Measurements from ENCODE around the gene ADAMTS2. TPM values are rescaled to one million over a fixed set of nuclear protein-coding genes. Genes with fewer than 3 reads are reported as not detected.

The ADAMTS2 gene
- total RNA-seq, 1 experiment from 2014 or later = not detected

DNA sequence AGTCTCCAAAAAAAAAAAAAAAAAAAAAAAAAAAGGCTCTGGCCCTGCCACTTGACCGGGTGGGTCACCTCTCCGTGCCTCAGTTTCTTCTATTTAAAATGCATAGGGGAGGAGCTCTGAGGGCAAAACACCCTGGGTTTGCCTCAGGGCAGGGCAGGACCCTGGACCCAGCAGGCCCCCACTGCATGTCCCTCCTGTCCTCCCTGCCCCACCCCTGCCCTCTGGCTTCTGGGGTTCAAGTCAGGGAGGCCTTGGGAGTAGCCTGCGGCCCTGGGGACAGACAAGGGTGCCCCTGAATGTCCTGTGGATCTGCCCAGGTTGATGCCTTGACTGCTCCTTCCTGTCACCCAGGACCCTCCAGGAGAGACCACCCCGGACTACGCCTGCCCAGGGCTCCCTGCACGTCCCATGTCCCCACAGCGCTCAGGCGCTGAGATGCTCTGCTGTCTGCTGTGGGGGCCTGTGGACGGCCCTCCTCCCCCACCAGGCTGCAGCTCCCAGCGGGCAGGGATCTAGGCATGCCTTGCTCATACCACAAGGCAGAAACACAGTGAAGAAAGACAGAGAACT, 35.4 kb downstream of the ADAMTS2 start:
- Histone ChIP-seq H3K27ac (ENCODE audit: low read length) (no peak overlapping the region), H3K79me2 (ENCODE audit: low read length) (no peaks in the 10 kb centered on the region), H3K4me1 (ENCODE audit: low read length) (no peaks in the 10 kb centered on the region), H3K4me2 (ENCODE audit: low read depth, low read length, poor library complexity, severe bottlenecking) (no peak overlapping the region), H3K9ac (ENCODE audit: low read length) (no peak overlapping the region), H3K9me3 (ENCODE audit: low read length) (no peaks in the 10 kb centered on the region), H3K4me3 (ENCODE audit: low read length) (no peak overlapping the region), H2AFZ (ENCODE audit: low read length) (no peak overlapping the region), H3K27me3 (ENCODE audit: low read length) (0 out of 2 replicates have a peak, but pooled peaks cover 3% of the 10 kb centered on the region), H3K36me3 (ENCODE audit: insufficient read depth, low read length) (no peaks in the 10 kb centered on the region), H4K20me1 (ENCODE audit: insufficient read depth, low read depth, low read length) (no peaks in the 10 kb centered on the region), H3K9me2 (replicated peaks; ENCODE audit: insufficient read depth, low read length) (no peaks in the 10 kb centered on the region)
- no peak for DNase-seq

DNA sequence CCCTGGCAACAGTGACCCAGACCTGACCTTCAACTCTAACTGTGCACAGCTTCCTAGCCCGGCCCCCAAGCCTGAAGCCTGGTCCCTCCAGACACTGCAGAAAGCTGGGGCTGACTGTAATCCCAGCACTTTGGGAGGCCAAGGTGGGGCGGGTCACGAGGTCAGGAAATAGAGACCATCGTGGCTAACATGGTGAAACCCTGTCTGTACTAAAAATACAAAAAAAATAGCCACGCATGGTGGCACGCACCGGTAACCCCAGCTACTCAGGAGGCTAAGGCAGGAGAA, 35.9 kb downstream of the ADAMTS2 start:
- H2AFZ ChIP-seq (ENCODE audit: low read length) = no peak overlapping the region
- no peaks in the 10 kb centered on the region for H3K9me2 ChIP-seq (replicated peaks; ENCODE audit: insufficient read depth, low read length)
- H3K4me1 ChIP-seq (ENCODE audit: low read length) = no peaks in the 10 kb centered on the region
- DNase-seq = no peak
- no peak overlapping the region for H3K9ac ChIP-seq (ENCODE audit: low read length)
- no peaks in the 10 kb centered on the region for H3K79me2 ChIP-seq (ENCODE audit: low read length)
- no peaks in the 10 kb centered on the region for H4K20me1 ChIP-seq (ENCODE audit: insufficient read depth, low read depth, low read length)
- H3K9me3 ChIP-seq (ENCODE audit: low read length) = no peaks in the 10 kb centered on the region
- no peak overlapping the region for H3K27ac ChIP-seq (ENCODE audit: low read length)
- no peak overlapping the region for H3K4me3 ChIP-seq (ENCODE audit: low read length)
- H3K4me2 ChIP-seq (ENCODE audit: low read depth, low read length, poor library complexity, severe bottlenecking) = no peak overlapping the region
- H3K36me3 ChIP-seq (ENCODE audit: insufficient read depth, low read length) = no peaks in the 10 kb centered on the region
- H3K27me3 ChIP-seq (ENCODE audit: low read length) = 0 out of 2 replicates have a peak, but pooled peaks cover 3% of the 10 kb centered on the region

DNA sequence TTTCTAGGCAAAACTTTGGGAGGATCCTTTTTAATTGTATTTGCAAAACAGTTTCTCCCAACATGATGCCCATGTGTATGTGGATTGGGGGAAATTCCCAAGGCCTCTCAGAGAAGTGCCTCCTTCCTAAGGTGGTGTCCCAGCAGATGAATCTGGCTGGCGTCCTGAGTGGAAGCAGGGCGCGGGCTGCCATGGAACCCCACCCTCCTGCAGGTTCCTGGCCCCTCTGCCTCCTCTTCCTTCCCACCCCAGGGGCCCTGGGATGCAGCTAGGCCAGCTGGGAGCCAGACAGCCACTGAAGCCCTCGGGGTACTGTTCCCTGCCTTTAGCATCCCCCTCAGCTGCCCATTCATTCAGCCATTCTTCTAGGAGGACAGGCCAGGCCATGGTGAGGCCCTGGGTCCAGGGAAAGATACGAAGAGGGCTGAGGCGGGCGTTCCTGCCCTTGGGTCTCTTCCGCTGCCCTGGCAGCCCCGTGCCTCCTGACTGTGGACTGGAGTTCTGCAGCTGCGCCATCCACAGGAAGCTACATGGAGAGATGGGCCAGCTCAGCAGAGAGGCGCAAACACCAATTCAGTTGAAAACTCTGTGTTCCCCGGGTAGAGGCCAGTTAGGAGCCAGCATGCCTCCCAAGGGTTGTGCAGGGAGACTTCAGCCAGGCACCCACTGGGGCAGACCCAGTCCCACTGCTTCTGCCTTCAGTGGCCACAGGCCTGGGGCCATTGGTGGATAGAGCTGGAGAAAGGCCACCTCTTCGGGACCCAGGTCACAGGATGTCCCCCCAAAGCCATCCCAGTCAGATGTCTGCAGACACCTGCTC, 36.5 kb downstream of the ADAMTS2 start:
- no peak for DNase-seq
- 0 out of 2 replicates have a peak, but pooled peaks cover 3% of the 10 kb centered on the region for H3K27me3 ChIP-seq (ENCODE audit: low read length)
- no peak overlapping the region for H3K9ac ChIP-seq (ENCODE audit: low read length)
- H4K20me1 ChIP-seq (ENCODE audit: insufficient read depth, low read depth, low read length) = no peaks in the 10 kb centered on the region
- no peak overlapping the region for H3K4me2 ChIP-seq (ENCODE audit: low read depth, low read length, poor library complexity, severe bottlenecking)
- no peaks in the 10 kb centered on the region for H3K9me3 ChIP-seq (ENCODE audit: low read length)
- no peaks in the 10 kb centered on the region for H3K79me2 ChIP-seq (ENCODE audit: low read length)
- H2AFZ ChIP-seq (ENCODE audit: low read length) = no peak overlapping the region
- H3K4me1 ChIP-seq (ENCODE audit: low read length) = no peaks in the 10 kb centered on the region
- no peaks in the 10 kb centered on the region for H3K9me2 ChIP-seq (replicated peaks; ENCODE audit: insufficient read depth, low read length)
- H3K36me3 ChIP-seq (ENCODE audit: insufficient read depth, low read length) = no peaks in the 10 kb centered on the region
- H3K4me3 ChIP-seq (ENCODE audit: low read length) = no peak overlapping the region
- H3K27ac ChIP-seq (ENCODE audit: low read length) = no peak overlapping the region

DNA sequence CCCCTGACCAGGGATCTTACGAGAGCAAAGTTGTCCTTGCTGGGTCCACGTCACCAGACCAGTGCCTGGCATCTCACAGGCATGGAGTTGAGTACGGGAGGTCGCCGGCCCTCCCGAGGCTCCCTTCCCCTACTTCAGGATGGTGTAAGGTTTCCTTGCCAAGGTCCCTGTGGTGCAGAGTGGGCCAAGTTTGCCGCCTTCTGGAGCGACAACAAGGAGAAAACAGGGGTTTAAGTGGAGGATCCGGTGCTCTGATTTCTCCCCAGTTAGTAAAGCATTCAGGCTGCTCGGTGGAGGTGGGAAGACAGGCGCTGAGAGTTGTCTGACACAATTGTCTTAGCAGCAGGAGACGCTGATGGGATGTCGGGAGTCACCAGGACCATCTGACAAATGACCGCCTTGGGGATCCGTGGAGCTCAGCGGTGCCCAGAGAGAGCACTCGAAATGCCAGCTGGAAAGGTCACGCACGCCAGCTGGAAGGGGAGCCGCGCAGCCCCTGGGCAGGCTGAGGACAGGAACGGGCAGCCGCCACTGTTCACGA, 37.3 kb downstream of the ADAMTS2 start:
- H3K79me2 ChIP-seq (ENCODE audit: low read length) = no peaks in the 10 kb centered on the region
- H3K4me1 ChIP-seq (ENCODE audit: low read length) = no peaks in the 10 kb centered on the region
- H3K4me3 ChIP-seq (ENCODE audit: low read length) = no peak overlapping the region
- no peaks in the 10 kb centered on the region for H3K36me3 ChIP-seq (ENCODE audit: insufficient read depth, low read length)
- H3K27me3 ChIP-seq (ENCODE audit: low read length) = 0 out of 2 replicates have a peak, but pooled peaks cover 3% of the 10 kb centered on the region
- H2AFZ ChIP-seq (ENCODE audit: low read length) = no peak overlapping the region
- no peak overlapping the region for H3K4me2 ChIP-seq (ENCODE audit: low read depth, low read length, poor library complexity, severe bottlenecking)
- H4K20me1 ChIP-seq (ENCODE audit: insufficient read depth, low read depth, low read length) = no peaks in the 10 kb centered on the region
- no peaks in the 10 kb centered on the region for H3K9me3 ChIP-seq (ENCODE audit: low read length)
- H3K9ac ChIP-seq (ENCODE audit: low read length) = no peak overlapping the region
- DNase-seq = no peak
- H3K27ac ChIP-seq (ENCODE audit: low read length) = no peak overlapping the region
- H3K9me2 ChIP-seq (replicated peaks; ENCODE audit: insufficient read depth, low read length) = no peaks in the 10 kb centered on the region

DNA sequence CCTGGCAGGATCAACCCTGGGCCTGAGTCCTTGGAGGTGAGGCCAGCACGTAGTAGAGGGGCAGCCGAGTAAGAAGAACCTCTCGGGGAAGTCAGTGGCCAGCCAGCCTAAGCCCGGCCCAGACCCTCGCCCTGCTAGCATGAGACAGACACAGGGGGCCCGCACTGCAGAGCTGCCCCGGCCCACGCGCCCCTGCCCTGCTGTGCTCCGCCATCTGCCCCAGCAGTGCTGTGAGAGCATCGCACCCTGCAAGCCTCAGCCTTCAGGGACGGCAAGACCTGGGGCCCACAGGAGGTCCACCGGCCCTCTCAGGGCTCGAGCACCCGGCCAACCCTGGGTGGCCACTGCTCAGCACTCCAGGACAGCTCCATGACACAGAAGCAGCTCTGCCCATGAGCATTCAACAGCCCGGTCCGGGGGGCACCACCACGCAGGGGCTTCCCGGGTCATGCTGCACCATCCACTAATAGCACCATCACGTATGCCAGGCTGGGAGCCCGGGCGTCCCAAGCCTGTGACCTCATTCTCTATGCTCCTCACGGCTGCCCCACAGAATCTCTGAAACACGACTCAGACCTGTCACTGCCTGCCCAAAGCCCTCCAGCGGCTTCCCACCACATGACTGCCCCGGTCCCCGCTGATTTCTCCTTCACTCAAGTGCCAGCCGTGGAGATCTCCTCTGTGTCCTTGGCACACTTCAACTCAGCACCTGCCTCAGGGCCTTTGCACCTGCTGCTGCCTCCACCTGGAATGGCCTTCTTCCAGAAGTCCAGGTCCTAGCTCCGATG, 38.1 kb downstream of the ADAMTS2 start:
- Histone ChIP-seq H3K36me3 (ENCODE audit: insufficient read depth, low read length) (no peaks in the 10 kb centered on the region), H3K4me1 (ENCODE audit: low read length) (no peaks in the 10 kb centered on the region), H3K79me2 (ENCODE audit: low read length) (no peaks in the 10 kb centered on the region), H3K9me2 (replicated peaks; ENCODE audit: insufficient read depth, low read length) (no peaks in the 10 kb centered on the region), H3K4me2 (ENCODE audit: low read depth, low read length, poor library complexity, severe bottlenecking) (no peak overlapping the region), H3K27me3 (ENCODE audit: low read length) (0 out of 2 replicates have a peak, but pooled peaks cover 3% of the 10 kb centered on the region), H3K4me3 (ENCODE audit: low read length) (no peak overlapping the region), H3K9ac (ENCODE audit: low read length) (no peak overlapping the region), H3K27ac (ENCODE audit: low read length) (no peak overlapping the region), H2AFZ (ENCODE audit: low read length) (no peak overlapping the region), H3K9me3 (ENCODE audit: low read length) (no peaks in the 10 kb centered on the region), H4K20me1 (ENCODE audit: insufficient read depth, low read depth, low read length) (no peaks in the 10 kb centered on the region)
- DNase-seq = no peak

DNA sequence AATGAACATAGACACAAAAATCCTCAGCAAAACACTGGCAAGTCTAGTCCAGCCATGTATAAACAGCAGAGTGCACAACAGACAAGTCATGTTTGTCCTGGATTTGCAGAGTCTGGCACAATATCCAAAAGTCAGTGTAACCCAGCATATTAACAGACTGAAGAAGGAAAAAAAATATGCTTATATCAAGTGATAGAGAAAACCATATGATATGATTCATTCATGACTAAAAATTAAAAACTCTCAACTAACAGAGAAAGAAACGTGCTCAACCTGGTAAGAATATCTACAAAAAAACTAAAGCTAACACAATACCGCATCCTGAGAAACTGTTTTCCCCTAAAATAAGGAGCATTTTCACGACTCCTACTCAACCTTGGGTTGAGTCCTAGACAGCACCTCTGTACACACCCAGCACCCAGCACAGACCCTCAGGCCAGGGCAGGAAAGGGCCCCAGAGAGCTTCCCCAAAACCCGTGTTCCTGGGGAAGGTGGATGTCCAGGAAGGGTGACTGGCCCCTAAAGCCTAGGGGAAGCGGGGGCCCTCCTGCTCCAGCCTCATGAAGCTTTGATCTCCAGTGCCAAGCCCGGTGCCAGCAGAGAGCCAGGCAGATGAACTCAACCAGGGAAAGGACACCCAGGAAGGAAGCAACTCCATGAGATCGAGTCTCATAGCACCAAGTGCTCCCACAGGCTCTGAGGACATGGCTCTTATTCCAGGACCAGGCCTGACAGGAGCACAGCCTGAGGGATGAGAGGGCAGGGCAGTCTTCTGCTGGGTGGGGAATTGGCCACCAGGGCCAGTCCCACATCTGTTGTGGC, 38.9 kb downstream of the ADAMTS2 start:
- Histone ChIP-seq H3K4me3 (ENCODE audit: low read length) (no peak overlapping the region), H3K27ac (ENCODE audit: low read length) (no peak overlapping the region), H3K79me2 (ENCODE audit: low read length) (no peaks in the 10 kb centered on the region), H3K36me3 (ENCODE audit: insufficient read depth, low read length) (no peaks in the 10 kb centered on the region), H4K20me1 (ENCODE audit: insufficient read depth, low read depth, low read length) (no peaks in the 10 kb centered on the region), H3K27me3 (ENCODE audit: low read length) (0 out of 2 replicates have a peak, but pooled peaks cover 3% of the 10 kb centered on the region), H3K9me3 (ENCODE audit: low read length) (no peaks in the 10 kb centered on the region), H3K4me1 (ENCODE audit: low read length) (no peaks in the 10 kb centered on the region), H2AFZ (ENCODE audit: low read length) (no peak overlapping the region), H3K9me2 (replicated peaks; ENCODE audit: insufficient read depth, low read length) (no peaks in the 10 kb centered on the region), H3K9ac (ENCODE audit: low read length) (no peak overlapping the region), H3K4me2 (ENCODE audit: low read depth, low read length, poor library complexity, severe bottlenecking) (no peak overlapping the region)
- no peak for DNase-seq

DNA sequence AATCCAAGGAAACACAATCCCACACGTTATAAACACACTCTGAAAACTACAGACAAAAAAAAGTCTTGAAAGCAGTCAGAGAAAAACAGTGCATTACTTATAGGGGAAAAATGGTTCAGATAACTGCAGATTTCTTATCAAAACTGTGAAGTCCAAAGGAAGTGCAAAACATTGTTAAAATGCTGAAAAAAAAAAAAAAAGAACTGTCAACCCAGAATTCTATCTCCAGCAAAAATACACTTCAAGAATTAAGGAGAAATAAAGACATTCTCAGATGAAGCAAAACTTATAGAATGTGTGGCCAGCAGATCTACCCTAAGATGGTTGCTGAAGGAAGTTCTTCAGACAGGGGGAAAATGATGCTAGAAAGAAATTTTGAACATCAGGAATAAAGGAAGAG, 40.4 kb downstream of the ADAMTS2 start:
- 0 out of 2 replicates have a peak, but pooled peaks cover 3% of the 10 kb centered on the region for H3K27me3 ChIP-seq (ENCODE audit: low read length)
- H3K4me3 ChIP-seq (ENCODE audit: low read length) = no peak overlapping the region
- no peaks in the 10 kb centered on the region for H3K4me1 ChIP-seq (ENCODE audit: low read length)
- no peak overlapping the region for H3K27ac ChIP-seq (ENCODE audit: low read length)
- H3K9me3 ChIP-seq (ENCODE audit: low read length) = no peaks in the 10 kb centered on the region
- no peaks in the 10 kb centered on the region for H3K36me3 ChIP-seq (ENCODE audit: insufficient read depth, low read length)
- DNase-seq = no peak
- no peak overlapping the region for H3K4me2 ChIP-seq (ENCODE audit: low read depth, low read length, poor library complexity, severe bottlenecking)
- H2AFZ ChIP-seq (ENCODE audit: low read length) = no peak overlapping the region
- no peaks in the 10 kb centered on the region for H4K20me1 ChIP-seq (ENCODE audit: insufficient read depth, low read depth, low read length)
- no peaks in the 10 kb centered on the region for H3K79me2 ChIP-seq (ENCODE audit: low read length)
- no peaks in the 10 kb centered on the region for H3K9me2 ChIP-seq (replicated peaks; ENCODE audit: insufficient read depth, low read length)
- H3K9ac ChIP-seq (ENCODE audit: low read length) = no peak overlapping the region
